GM18520 (cell line): ENCODE data around the gene GLI2.

Experiments used
- ATAC-seq: cut with Tn5 transposase; IDR thresholded peaks from one replicate; pipeline ENCODE4 v1.9.1; 2021; ENCODE audit not compliant: unreplicated experiment

The GLI2 gene

DNA sequence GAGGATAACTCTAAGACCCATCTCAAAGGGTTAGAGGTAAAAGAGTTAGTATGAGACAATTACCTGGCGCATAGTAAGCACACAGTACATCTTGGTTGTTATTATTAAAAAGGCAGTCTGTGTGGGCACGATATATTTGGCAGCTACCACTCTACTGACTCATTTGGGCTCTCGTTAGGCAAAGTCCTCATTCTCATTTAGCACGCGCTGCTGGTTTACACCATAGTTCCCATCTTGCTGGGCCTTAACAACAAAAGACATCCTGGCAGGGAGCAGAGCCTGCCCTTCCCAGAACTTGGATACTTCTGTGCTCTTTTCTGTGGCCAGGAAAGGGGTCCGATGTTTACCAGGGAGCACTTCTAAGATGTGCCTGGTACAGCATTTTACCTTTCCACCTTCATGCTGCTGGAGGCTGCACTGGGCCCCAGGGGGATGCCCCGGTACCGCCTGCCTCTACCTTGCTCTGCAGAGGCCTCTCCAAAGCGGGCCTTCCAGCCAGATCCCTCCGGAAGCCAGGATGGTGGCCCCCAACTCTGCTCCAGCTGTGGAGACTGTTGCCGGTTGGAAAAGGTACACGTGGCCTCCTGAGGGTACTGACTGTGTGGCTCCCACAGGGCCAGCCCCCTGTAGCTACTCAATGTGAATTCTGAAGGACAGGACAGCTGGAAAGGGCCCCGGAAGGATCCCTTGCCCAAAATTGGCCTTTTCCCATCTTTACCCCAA is 15.0 kb downstream of the GLI2 start:
- no peak for ATAC-seq

DNA sequence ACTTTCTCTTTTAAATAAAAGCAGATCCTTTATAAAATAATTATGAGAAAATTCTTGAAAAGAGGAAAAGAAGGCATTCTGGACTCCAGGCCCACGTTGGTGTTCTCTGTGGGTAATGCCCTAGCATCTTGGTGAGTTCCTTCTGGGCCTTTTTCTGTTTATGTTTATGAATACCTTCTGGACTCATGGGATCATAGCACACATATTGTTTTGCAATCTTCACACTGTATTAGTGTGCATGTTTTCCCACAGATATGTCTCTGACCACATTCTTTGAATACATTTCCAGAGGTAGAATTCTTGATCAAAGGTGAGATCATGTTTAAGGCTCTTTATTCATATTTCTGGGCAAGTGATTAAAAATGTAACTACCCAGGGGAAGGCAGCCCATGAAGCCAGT is 15.9 kb downstream of the GLI2 start:
- ATAC-seq: no peak

DNA sequence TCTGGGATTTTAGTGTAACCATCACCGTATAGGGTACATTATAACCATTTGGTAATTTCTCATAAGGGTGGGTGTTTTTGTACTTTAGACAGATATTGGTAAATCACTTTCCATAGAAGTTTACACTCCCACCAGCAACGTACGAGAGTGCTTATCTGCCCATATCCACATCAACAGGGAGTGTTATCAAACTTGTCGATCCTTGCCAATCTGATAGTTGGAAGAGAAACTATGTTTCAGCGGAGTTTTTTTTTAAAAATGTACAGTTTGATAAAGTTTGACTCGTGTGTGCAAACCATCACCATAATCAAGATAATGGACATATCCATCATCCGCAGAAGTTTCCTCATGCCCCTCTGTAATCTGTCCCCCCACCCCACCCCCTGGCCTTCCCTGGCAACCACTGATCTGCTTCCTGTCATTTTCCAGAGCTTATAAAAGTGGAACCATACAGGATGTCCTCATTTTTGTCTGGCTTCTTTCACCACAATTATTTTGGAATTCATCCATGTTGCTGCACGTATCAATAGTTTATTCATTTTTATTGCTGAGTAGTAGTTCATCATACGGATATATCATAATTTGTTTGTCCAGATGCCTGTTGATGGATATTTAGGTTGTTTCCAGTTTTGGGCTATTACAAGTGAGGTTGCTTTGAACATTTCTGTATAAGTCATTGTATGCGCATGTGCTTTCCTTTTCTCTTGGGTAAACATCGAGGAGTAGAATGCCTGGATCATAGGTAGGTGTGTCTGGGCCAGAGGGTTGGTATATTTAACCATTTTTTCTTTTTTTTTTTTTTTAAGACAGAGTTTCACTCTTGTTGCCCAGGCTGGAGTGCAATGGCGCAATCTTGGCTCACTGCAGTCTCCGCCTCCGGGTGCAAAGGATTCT is 18.6 kb downstream of the GLI2 start:
- ATAC-seq: no peak

DNA sequence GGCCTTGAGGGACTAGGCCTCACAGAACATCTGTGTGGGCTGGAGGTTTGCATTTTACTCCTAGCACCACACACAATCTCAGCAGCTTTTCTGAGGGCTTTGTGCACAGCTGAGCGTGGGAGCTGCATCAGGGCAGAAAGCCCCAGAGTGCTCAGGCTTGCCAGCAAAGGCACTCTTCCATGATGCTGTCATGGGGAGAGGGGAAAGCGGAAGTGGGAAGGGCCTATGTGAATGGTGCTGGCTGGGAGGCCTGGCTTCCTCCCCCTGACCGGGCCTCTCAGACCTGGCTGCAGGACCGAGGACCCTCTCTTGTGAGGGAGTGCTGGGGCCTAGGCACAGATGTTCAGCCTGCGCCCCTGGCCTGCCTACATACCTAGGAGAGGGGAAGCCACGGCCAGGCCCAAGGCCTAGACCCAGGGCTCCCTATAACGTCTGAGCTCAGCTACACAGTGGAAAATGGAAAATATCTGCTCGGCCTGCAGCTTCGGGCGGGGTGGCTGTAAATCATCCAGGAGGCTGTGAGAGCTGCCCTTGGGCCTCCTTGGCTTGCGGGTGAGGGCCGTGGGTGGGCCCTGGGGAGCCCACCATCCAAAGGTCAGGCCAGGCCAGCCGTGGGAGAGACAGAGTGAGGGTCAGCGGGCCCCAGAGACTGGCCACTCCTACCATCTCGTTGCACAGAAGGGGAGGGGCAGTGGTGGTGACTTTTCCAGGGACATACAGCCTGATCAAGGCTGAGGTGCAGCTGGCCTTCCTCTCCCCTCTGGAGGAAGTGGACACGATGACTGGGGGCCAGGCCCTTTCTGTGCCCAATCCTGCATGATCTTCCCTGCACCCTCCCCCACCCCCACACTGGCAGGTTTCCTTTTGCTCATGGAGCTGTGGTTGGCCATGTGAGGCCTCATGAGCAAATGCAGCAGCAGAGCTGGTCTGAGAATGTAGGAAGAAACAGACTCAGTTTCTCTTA is 22.8 kb downstream of the GLI2 start:
- ATAC-seq: no peak

DNA sequence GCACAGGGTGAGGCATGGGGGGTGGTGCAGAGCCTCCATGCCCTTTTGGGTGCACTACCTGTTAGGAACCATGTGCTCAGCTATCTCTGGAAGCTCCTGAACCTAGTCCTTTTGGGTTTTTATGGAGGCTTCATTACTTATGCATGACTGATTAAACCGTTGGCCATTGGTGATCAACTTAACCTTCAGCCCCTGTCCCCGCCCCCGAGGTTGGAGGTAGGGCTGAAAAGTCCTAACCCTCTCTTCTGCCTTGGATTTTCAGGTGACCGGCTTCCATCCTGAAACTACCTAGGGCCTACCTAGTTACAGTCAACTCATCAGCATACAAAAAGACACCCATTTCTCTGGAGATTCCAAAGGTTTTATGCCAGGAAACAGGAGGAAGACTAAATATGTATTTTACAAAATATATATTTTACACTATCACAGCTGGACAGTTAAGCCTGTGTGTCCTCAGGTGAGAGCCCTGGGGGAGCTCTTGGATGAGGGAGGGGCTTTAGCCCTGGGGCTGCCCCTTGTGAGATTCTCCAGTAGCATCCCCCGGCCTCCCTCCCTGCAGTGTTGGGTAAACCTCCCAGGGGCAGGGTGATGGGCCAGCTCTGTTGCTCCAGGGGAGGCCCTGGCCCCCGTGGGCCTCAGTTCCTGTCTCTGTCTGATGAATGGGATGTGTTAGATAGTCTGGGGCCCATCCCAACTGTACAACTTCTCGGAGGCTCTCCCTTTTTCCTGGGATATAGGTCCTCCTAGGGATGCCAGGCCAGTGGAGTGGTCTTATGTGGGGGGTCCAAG is 24.1 kb downstream of the GLI2 start:
- ATAC-seq: no peak

DNA sequence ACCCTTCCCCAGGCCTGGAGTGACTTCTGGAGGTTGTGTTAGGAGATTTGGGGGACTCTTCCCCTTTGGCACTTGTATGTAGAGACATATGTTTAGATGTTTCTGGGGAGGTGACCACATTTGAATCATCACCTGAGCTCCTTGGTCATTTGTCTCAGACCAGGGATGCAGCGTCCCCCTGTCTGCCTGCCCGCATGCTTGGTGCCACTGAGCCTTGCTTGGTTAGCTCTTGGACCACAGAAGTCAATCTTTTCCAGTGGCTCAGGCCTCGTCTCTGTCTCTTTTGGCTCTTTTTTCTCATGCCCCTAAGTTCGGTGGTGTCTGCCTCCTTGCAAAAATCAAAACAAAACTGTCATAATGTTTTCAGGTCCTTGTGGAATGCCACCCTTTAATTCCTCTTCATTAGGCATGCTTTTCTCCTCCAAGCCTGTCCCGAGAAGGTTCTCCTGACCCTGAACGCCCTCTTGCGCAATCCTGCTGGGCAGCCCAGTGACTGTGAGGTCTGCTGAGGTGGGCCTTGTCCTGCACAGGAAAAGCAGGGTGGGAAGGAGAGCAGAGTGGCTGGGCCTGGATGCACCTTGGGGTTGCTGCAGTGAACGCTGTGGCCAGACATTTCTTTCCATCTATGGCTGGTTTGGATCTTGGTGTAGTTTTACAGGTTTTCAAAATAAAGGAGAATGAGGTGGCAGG is 24.9 kb downstream of the GLI2 start:
- ATAC-seq: no peak

DNA sequence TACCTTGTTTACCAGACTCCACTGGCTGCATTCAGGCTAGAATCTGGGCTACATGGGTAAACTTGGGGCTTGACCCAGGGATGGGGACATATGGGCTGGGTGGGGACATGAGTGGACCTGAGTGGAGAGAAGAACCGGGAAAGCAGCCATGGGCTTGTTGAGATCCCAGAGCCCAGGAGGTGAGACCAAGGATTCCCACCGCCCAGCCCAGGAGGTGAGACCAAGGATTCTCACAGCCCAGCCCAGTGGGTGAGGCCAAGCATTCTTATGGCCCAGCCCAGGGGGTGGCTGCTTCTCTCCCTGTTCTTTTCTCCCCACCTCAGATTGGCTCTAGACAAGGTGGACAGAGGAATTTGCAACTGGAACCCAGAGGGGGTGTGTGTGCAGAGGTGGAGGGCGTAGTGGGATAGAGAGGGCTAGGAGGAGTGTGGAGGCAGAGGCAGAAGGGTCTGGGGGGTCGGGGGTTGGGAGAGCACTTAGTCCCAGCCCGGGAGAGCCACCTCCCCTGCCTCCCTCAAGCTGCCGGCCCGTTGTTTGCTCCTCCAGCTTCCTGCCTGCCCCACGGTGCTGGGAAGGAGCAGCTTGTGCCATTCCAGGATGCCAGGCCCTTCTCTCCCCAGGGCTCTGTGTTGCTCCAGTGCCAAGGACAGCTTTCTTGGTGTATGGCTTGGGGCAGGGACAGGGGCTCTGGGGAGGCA is 25.6 kb downstream of the GLI2 start:
- no peak for ATAC-seq

DNA sequence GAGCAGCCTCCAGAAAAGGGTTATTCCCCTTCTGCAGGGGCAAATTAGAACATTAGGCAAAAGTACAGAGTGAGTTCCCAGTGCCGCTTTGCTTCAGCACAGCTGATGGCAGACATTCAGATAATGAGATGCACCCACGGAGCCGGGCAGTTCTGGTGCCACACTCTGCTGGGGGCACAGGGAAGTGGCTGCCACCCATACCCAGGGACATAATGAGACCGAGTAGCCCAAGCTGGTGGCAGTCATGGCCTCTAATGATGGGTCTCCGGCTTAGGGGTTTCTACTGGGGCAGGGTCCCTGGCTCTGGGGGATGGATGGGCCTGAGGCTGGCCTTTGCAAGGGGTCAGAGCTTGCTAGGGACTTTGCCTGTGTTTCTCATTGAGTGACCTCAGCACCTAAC is 26.2 kb downstream of the GLI2 start:
- ATAC-seq: no peak

DNA sequence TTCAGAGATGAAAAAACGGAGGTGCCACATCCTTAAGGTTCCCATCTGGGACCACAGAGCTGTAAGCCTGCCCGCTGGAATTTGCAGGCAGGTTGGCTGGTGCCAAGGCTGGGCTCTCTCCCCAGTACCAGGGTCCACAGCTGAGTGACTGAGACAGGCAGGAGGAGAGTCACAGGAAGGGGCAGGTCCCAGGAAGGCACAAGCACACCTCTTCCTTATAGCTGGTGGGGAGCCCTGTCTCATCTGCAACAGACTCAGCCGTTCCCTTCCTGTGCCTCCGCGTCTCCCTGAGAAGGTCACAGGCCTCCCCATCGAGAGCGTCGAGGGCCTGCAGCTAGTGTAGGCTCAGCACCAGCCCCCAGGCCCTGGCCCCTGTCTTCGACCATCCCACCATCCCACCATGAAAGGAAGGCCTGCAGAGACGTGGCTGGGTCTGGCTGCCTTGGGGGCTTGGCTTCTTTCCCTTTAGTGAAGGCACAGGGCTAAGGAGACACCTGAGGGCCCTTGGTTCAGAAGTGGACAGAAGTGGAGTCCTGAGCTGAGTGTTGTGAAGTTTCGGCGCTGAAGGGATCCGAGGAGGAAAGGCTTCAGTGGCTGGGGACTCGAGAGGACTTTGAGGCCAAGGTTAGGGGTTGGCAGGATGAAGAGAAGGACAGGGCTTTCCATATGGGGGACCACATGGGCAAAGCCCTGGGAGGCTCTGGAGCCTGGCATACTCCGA is 26.8 kb downstream of the GLI2 start:
- ATAC-seq: no peak

DNA sequence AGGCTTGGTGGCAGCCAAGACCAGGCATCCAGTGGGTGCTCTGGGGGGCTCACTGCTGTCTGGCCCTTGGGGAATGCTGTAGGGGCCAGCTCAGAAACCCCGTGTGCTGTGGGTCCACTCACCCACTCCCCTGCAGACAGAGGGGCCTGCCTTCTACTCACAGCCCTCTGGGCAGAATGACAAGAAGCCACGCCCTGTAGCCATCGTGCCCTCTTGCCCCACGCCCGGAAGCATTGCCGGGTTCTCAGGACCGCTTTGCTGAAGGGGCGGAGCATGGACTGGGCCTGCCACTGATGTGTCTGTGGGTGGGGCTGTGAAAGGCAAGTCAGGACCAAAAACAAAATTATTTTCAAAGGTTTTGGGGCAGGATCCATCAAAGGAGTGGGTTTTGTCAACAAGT is 27.8 kb downstream of the GLI2 start:
- no peak for ATAC-seq

DNA sequence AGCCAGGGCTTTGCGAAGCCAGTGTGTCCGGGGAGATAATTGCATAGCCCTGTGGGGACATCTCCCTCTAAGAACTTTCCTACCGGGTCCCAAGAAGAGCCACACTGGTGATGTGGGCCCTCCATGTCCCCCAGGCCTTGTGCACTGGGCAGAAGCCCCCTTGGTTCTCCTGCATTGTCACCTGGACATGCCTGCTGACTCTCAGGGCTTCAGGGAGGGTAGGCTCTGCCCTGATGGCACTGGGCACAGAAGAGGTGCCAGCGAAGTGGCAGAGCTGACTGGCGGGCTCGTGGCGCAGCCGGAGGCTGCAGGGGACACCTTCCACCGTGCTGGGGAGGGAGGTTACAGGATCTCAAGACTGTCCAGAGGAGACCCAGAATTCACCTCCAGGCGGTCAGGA is 28.3 kb downstream of the GLI2 start:
- ATAC-seq: no peak

DNA sequence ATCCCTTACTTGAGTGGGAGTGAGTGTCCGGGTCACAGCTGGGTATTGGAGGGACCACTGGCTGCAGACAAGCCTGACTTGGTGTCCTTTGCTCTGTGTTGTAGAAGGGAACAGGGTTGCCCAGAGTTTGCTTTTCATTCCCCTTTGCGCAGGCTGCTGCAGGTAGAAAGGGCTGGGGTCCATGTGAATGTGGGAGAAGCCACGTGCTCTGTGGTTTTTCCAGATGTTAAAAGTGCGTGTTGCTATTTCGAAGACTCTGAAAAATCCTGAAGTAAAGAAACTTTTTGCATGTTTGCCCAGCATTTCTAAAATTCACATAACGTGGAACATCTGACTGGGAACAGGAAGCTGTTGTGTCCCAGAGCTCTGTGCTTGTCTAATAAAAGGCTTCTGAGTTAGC is 28.8 kb downstream of the GLI2 start:
- no peak for ATAC-seq

DNA sequence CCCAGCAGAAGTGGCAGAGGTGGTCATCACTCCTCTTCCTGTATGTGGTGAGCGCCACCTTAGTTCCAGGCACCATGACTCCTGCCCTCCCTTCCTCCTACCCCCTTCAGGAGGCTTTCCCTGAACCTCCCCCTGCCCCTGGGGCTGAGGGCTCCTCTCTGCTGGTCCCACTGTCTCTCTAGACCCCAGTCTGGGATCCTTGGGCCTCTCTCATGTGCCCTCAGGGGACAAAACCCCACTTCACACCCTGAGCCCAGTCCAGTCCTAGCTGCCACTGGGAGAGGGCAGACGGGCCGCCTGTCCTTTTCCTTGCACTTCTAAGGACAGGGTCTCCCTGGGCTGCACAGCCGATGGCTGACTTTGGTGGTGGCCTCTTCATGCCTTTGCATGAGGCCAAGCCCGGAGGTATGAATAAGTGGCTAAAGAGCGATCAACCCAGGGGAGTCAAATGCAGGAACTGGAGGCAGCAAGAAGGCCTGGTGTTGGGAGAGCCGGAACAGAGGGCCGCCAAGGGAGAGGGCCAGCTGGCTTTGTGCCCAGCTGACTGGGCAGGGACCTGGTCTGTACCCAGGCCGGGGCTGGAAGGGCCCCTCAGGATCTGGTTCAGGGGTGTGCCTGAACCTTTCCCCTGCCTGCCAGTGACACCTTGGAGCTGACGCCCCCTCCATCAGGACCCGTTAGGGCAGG is 29.5 kb downstream of the GLI2 start:
- no peak for ATAC-seq

DNA sequence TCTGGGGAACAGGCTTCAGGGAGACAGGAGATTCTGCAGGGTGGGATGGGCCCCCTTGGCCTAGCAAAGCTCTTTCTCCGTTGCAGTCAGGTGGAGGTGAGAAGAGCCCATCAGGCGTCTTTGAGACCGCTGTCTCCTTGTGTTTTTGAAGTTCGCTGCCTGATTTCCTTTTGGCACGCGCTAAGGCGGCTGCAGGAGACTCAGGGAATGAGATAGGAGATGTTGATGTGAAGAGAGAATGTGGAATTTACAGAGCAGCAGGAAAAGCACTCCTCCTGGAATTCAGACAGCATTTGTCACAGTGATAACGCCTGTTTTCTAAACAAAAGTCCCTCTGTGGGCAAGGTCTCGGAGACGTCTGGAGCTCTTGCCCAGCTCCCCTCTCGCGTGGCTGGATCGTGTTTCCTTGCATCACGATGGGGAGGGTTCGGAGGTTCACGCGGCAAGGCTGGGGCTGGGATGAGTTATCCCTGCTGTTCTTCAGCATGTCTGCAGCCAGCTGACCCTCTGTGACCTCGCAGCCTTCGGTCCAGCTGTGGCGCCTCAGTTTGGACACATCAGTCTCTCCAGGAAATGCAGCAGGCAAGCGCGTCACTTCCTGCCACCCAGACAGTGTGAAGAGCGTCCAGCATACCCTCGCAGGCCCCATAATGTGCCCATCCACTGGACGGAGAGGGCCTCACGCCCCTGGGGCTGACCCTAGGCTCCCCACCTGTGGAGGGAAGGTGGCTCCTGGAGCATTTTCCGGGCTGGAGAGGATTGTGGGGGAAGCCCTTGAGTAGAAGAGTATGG is 30.2 kb downstream of the GLI2 start:
- ATAC-seq: no peak

DNA sequence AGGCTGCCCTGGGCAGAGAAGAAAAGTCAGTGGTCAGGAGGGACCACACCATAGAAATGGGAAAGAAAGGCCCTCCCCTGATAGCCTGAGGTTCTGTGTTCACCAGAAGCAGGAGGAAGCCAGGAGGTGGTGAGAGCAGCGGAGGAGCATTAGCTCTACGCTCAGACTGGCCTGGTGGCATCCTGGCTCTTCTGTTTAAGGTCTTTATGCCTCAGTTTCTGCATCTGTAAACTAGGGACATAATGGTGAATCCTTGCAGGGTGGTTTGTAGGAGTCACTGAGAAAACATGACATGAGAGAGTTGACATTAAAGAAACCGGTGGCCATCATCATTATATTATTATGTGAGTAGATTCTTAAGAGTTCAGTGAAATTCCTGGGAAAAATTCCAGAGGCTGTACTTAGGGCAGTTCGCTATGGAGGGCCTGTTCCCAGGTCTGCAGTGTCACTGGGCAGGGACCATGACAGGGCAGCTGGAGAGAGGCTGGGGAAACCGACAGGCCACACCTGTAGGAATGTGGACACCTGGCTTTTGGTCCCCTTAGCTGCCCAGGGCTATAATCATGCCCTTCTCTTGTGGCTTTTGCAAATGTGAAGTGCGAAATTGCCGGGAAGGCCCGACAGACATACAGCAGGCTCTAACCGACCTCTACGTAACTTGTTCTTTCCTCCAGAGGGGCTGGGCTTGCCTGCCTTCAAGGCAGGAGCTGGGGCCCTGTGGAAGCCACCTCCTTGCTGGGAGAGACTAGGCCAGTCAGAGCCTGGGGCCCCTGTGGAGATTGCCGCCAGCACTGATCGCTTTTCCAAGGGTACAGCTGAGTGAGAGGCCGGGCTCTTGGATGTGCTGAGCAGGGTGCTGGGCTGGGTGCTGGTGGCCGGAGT is 31.0 kb downstream of the GLI2 start:
- ATAC-seq: no peak

DNA sequence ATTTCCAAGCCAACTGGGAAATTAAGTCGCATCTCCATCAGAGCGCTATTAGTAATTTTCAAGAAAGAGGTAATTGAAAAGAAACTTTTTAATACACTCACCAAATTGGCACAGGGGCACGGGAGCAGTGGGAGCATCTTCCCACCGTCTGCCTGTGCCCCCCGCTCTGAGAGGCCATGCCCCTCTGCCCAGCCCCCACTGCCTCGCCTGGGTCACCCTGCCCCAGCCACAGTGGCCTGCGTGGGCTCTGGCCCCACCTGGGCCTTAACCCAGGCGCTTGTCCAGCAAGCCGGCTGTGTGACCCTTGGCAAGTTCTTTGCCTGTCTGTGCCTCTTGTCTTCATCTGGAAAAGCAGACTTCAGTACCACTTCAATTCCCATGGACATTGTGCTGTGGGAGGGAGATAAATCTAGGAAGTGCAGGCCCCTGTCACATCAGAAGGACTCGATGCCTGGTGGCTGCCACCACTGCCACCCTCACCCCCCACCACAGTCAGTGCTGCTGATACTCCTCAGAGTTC is 31.9 kb downstream of the GLI2 start:
- ATAC-seq: no peak
